ENCODE results near the gene SPIN2B. TPM values are rescaled to one million over a fixed set of nuclear protein-coding genes. Genes with fewer than 3 reads are reported as not detected.
"Not testable (repeated sequence)": the region's sequence is repeated elsewhere in the genome, so short reads cannot be mapped to it uniquely, and the experiment has no call there.

Gene SPIN2B
- total RNA-seq, 2 experiments from 2014 or later: 7.9 to 8.7 TPM

GRCh38 chrX:57132046-57132445, 10.7 kb upstream of the SPIN2B start:
- H3K36me3 ChIP-seq (ENCODE audit: insufficient read depth, low read length): no peaks in the 10 kb centered on the region
- no peak for ATAC-seq (ENCODE audit: poor library complexity)
- H3K4me1 Mint-ChIP-seq (ENCODE audit: low read depth): no peaks in the 10 kb centered on the region
- no peaks in the 10 kb centered on the region for H3K27me3 ChIP-seq (ENCODE audit: control insufficient read depth in 1 of 2, insufficient read depth in 2 of 2, low read length in 2 of 2)
- TF ChIP-seq, protein P1, sequence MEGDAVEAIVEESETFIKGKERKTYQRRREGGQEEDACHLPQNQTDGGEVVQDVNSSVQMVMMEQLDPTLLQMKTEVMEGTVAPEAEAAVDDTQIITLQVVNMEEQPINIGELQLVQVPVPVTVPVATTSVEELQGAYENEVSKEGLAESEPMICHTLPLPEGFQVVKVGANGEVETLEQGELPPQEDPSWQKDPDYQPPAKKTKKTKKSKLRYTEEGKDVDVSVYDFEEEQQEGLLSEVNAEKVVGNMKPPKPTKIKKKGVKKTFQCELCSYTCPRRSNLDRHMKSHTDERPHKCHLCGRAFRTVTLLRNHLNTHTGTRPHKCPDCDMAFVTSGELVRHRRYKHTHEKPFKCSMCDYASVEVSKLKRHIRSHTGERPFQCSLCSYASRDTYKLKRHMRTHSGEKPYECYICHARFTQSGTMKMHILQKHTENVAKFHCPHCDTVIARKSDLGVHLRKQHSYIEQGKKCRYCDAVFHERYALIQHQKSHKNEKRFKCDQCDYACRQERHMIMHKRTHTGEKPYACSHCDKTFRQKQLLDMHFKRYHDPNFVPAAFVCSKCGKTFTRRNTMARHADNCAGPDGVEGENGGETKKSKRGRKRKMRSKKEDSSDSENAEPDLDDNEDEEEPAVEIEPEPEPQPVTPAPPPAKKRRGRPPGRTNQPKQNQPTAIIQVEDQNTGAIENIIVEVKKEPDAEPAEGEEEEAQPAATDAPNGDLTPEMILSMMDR (IDR thresholded peaks at IDR 0.05): no peak
- no peaks in the 10 kb centered on the region for H3K9me3 Mint-ChIP-seq
- H3K4me1 ChIP-seq (ENCODE audit: insufficient read depth, low read length): no peaks in the 10 kb centered on the region
- DNase-seq: no peak
- H3K27ac ChIP-seq (ENCODE audit: low read depth in 1 of 2, low read length in 2 of 2): no peak overlapping the region
- H3K27ac Mint-ChIP-seq: no peak overlapping the region
- ChIA-PET CTCF (no interaction called here), POLR2A (no interaction called here)
- H3K4me3 ChIP-seq (ENCODE audit: low read length): no peak overlapping the region
- no peak overlapping the region for H3K4me3 Mint-ChIP-seq
- peaks cover 7% of the 10 kb centered on the region for H3K36me3 Mint-ChIP-seq (ENCODE audit: low read depth)
- intact Hi-C loops (cut with DNase I, micrococcal nuclease): no loop called here
- no peaks in the 10 kb centered on the region for H3K27me3 Mint-ChIP-seq
- H3K9me3 ChIP-seq (ENCODE audit: control insufficient read depth in 1 of 2, insufficient read depth in 1 of 2, low read length in 2 of 2): no peaks in the 10 kb centered on the region

- ATAC-seq (ENCODE audit: poor library complexity): no peak
- peaks cover 17% of the 10 kb centered on the region for H3K36me3 Mint-ChIP-seq (ENCODE audit: low read depth)
- CTCF ChIA-PET: no interaction called here
- peaks cover 14% of the 10 kb centered on the region for H3K4me1 Mint-ChIP-seq (ENCODE audit: low read depth)
- Histone ChIP-seq H3K4me3 (ENCODE audit: low read length) (peak overlapping the region; percentile 73), H3K36me3 (ENCODE audit: insufficient read depth, low read length) (no peaks in the 10 kb centered on the region), H3K9me3 (ENCODE audit: control insufficient read depth in 1 of 2, insufficient read depth in 1 of 2, low read length in 2 of 2) (no peaks in the 10 kb centered on the region), H3K27ac (ENCODE audit: low read depth in 1 of 2, low read length in 2 of 2) (no peak overlapping the region), H3K27me3 (ENCODE audit: control insufficient read depth in 1 of 2, insufficient read depth in 2 of 2, low read length in 2 of 2) (no peaks in the 10 kb centered on the region), H3K4me1 (ENCODE audit: insufficient read depth, low read length) (no peaks in the 10 kb centered on the region)
- no peaks in the 10 kb centered on the region for H3K27me3 Mint-ChIP-seq
- H3K27ac Mint-ChIP-seq: peak overlapping the region; percentile 92
- no peak for DNase-seq
- POLR2A ChIA-PET: interaction anchor here (0.6 to 1.2 kb wide), 3 partner anchors 127 to 360 kb away, joined by 4 to 5 read pairs (median 5); partner anchors contain the start of genes FAAH2 and SPIN3
- H3K9me3 Mint-ChIP-seq: no peaks in the 10 kb centered on the region
- TF ChIP-seq, protein P1 (IDR thresholded peaks at IDR 0.05): no peak
- peak overlapping the region; percentile 99 for H3K4me3 Mint-ChIP-seq
- intact Hi-C loops (cut with DNase I, micrococcal nuclease): loop anchor here in 1 of 2 experiments (2.0 kb wide), 1 partner anchor 165 kb away; the partner anchor contains the start of gene FAAH2
Observed at GRCh38 chrX:57121816-57122215, 468 bp upstream of the SPIN2B start.

DNA sequence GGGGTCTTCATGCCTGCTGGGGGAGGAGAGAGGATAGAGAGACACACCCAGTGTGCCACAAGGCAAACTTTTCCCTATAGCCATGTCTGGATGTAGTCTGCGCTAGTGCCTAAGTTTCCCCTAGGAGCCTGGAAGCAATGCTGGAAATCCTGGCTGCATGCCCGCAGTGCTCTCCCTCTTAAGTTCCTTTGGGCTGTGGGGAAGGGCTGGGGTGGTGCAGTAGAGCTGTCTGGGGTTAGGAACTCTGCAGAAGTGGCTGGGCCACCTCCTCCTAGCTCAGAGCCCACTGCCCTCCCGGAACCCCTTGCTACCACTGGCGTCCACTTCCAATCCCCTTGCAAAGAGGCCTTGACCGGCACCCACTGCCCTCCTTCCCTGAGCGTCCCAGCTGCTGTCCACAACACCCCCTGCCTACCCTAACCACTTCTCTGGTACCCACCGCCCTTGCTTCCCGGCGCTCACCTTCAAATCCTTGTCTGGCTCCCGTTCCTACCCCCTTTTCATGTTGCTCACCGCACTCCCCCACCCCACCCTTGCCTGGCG, 658 bp downstream of the SPIN2B start:
- Mint-ChIP-seq H3K4me1 (ENCODE audit: low read depth) (peaks cover 14% of the 10 kb centered on the region), H3K36me3 (ENCODE audit: low read depth) (peaks cover 18% of the 10 kb centered on the region), H3K27ac (peak overlapping the region; percentile 92), H3K4me3 (peak overlapping the region; percentile 99)
- ATAC-seq (ENCODE audit: poor library complexity); H3K36me3 ChIP-seq (ENCODE audit: insufficient read depth, low read length); H3K27me3 ChIP-seq (ENCODE audit: control insufficient read depth in 1 of 2, insufficient read depth in 2 of 2, low read length in 2 of 2); CTCF ChIA-PET; H3K27me3 Mint-ChIP-seq; H3K9me3 ChIP-seq (ENCODE audit: control insufficient read depth in 1 of 2, insufficient read depth in 1 of 2, low read length in 2 of 2); H3K4me1 ChIP-seq (ENCODE audit: insufficient read depth, low read length); intact Hi-C loops (cut with DNase I, micrococcal nuclease); H3K9me3 Mint-ChIP-seq: not testable (repeated sequence)
- H3K27ac ChIP-seq (ENCODE audit: low read depth in 1 of 2, low read length in 2 of 2): peak overlapping the region in 1 of 2 donors; percentile 2
- POLR2A ChIA-PET: interaction anchor here (1.0 to 1.2 kb wide), 2 partner anchors 125 to 166 kb away, joined by 5 read pairs; partner anchors contain the start of genes FAAH2 and SPIN3
- peak in 1 of 14 experiments; percentile 5 for DNase-seq
- H3K4me3 ChIP-seq (ENCODE audit: low read length): peak overlapping the region; percentile 73

DNA sequence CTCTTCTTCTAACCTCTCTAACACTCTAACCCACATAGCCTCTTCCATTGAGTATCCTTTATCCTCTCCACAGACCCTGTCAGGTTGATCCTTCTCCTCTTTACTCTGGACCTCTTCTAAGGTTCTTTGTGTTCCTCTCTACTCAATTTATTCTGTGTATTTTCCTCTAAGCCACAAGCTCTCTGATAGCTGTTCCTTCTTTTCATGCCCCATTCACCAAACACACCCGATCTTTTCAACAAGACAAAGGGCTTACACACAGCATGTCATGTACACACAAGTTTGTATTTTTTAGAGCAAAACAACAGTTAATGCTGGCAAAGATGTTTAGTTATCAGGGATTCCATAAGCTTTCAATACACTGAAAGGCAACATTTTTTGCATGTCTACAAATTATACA, 1.9 kb downstream of the SPIN2B start:
- TF ChIP-seq, protein P1 (IDR thresholded peaks at IDR 0.05): no peak
- ChIA-PET CTCF (no interaction called here), POLR2A (no interaction called here)
- Mint-ChIP-seq H3K27ac (peak overlapping the region; percentile 50), H3K4me3 (peak overlapping the region; percentile 62), H3K36me3 (ENCODE audit: low read depth) (peaks cover 26% of the 10 kb centered on the region), H3K4me1 (ENCODE audit: low read depth) (peaks cover 14% of the 10 kb centered on the region), H3K9me3 (no peaks in the 10 kb centered on the region), H3K27me3 (no peaks in the 10 kb centered on the region)
- Histone ChIP-seq H3K27ac (ENCODE audit: low read depth in 1 of 2, low read length in 2 of 2) (no peak overlapping the region), H3K4me3 (ENCODE audit: low read length) (no peak overlapping the region), H3K36me3 (ENCODE audit: insufficient read depth, low read length) (no peaks in the 10 kb centered on the region), H3K27me3 (ENCODE audit: control insufficient read depth in 1 of 2, insufficient read depth in 2 of 2, low read length in 2 of 2) (no peaks in the 10 kb centered on the region), H3K9me3 (ENCODE audit: control insufficient read depth in 1 of 2, insufficient read depth in 1 of 2, low read length in 2 of 2) (no peaks in the 10 kb centered on the region), H3K4me1 (ENCODE audit: insufficient read depth, low read length) (no peaks in the 10 kb centered on the region)
- ATAC-seq (ENCODE audit: poor library complexity) (no peak), DNase-seq (no peak)
- intact Hi-C loops (cut with DNase I, micrococcal nuclease): loop anchor here in 1 of 2 experiments (5.0 to 10.0 kb wide), 2 partner anchors 142 to 795 kb away; partner anchors contain the start of gene ZXDA

GRCh38 chrX:57117566-57117965, 3.8 kb downstream of the SPIN2B start:
- H3K27me3 Mint-ChIP-seq; H3K4me3 ChIP-seq (ENCODE audit: low read length); DNase-seq; H3K27me3 ChIP-seq (ENCODE audit: control insufficient read depth in 1 of 2, insufficient read depth in 2 of 2, low read length in 2 of 2); H3K27ac Mint-ChIP-seq; CTCF ChIA-PET; H3K9me3 ChIP-seq (ENCODE audit: control insufficient read depth in 1 of 2, insufficient read depth in 1 of 2, low read length in 2 of 2); H3K4me1 ChIP-seq (ENCODE audit: insufficient read depth, low read length); POLR2A ChIA-PET; H3K36me3 ChIP-seq (ENCODE audit: insufficient read depth, low read length); H3K4me3 Mint-ChIP-seq; H3K27ac ChIP-seq (ENCODE audit: low read depth in 1 of 2, low read length in 2 of 2); ATAC-seq (ENCODE audit: poor library complexity); H3K9me3 Mint-ChIP-seq: not testable (repeated sequence)
- Mint-ChIP-seq H3K36me3 (ENCODE audit: low read depth) (peaks cover 26% of the 10 kb centered on the region), H3K4me1 (ENCODE audit: low read depth) (peaks cover 14% of the 10 kb centered on the region)
- intact Hi-C loops (cut with DNase I, micrococcal nuclease): loop anchor here in 1 of 2 experiments (5.0 to 10.0 kb wide), 2 partner anchors 140 to 797 kb away; partner anchors contain the start of gene ZXDA
